Erythroblast (primary cell): ENCODE measurements around the gene RNF141.

ENCODE experiments used
- GATA1 ChIP-seq: IDR thresholded peaks from 2 replicates; pipeline ENCODE4 v1.6.1; 2011; ENCODE audit warnings: low read depth, mild to moderate bottlenecking, control low read depth, low read length, moderate library complexity
- POLR2A ChIP-seq: IDR thresholded peaks from 2 replicates; pipeline ENCODE4 v1.6.1; 2011; ENCODE audit warnings: mild to moderate bottlenecking, low read length

DNA sequence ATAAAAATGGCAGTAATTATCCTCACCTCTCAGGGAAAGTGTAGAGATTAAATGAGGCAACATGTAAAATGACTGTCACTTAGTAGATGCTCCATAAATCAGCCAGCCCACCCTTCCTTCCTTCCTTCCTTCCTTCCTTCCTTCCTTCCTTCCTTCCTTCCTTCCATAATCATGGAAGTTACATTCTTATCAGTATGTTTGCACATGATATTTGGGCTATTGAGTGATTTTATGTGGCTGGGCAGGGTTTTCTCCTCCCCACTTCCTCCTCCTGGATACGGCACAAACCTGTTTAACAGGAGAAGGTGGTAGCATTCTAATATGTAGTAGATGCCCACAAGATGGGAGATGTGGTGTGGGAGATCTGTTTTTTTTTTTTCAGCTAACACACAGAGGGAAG lies 15.6 kb upstream of the RNF141 start:
- TF ChIP-seq POLR2A, result no peak
- TF ChIP-seq GATA1, result no peak
